SK-N-DZ (cell line): Measurements from ENCODE around the gene HSD11B1.

ENCODE experiments used
- DNase-seq: peaks from one replicate; pipeline ENCODE4 v3.0.0-alpha.2; 2015; ENCODE audit warnings: low spot score

The HSD11B1 gene

GRCh38 chr1:209755926-209756614 lies 51.4 kb downstream of the HSD11B1 start, which contains the start of gene TRAF3IP3:
TRAF3IP3 (plus strand) TSS chr1:209756053; CDS start chr1:209760040, 3,987 bp downstream.
- no peak for DNase-seq

- DNase-seq = no peak
These were observed 52.2 kb downstream of the HSD11B1 start for GRCh38 chr1:209756615-209757445.

- DNase-seq = no peak
These were observed 53.8 kb downstream of the HSD11B1 start for GRCh38 chr1:209758400-209758799.

GRCh38 chr1:209759829-209760359 lies 55.2 kb downstream of the HSD11B1 start:
- DNase-seq = no peak

- DNase-seq = no peak
These were observed 56.5 kb downstream of the HSD11B1 start for GRCh38 chr1:209761011-209761635.

GRCh38 chr1:209766051-209766450 lies 61.4 kb downstream of the HSD11B1 start:
- DNase-seq = no peak

- DNase-seq = no peak
These were observed 62.5 kb downstream of the HSD11B1 start for GRCh38 chr1:209767096-209767495.

- DNase-seq = no peak
These were observed 63.1 kb downstream of the HSD11B1 start for GRCh38 chr1:209767706-209768105.

GRCh38 chr1:209768354-209768774 lies 63.7 kb downstream of the HSD11B1 start:
- DNase-seq = no peak

- DNase-seq = peak; percentile 12
These were observed 64.7 kb downstream of the HSD11B1 start for GRCh38 chr1:209769171-209769904.

- DNase-seq = no peak
These were observed 65.3 kb downstream of the HSD11B1 start for GRCh38 chr1:209769971-209770370.

GRCh38 chr1:209770636-209771415 lies 66.2 kb downstream of the HSD11B1 start:
- no peak for DNase-seq

- DNase-seq = peak; percentile 91
These were observed 67.5 kb downstream of the HSD11B1 start for GRCh38 chr1:209772126-209772525.

- no peak for DNase-seq
These were observed 69.9 kb downstream of the HSD11B1 start for GRCh38 chr1:209774592-209774991.

GRCh38 chr1:209775678-209776077 lies 71.0 kb downstream of the HSD11B1 start:
- no peak for DNase-seq

- DNase-seq = peak; percentile 10
These were observed 72.9 kb downstream of the HSD11B1 start for GRCh38 chr1:209777587-209777986.

- DNase-seq = no peak
These were observed 73.5 kb downstream of the HSD11B1 start for GRCh38 chr1:209778102-209778501.

GRCh38 chr1:209780268-209780667 lies 75.6 kb downstream of the HSD11B1 start:
- DNase-seq = no peak

GRCh38 chr1:209783386-209783785 lies 78.7 kb downstream of the HSD11B1 start:
- no peak for DNase-seq
